ENCODE measurements around the gene ITK.

GRCh38 chr5:157180374-157181264 is at the start of gene ITK:
- no peak for TF ChIP-seq SP1 (IDR thresholded peaks at IDR 0.05)
- no peak for TF ChIP-seq HDGF (IDR thresholded peaks at IDR 0.05; ENCODE audit: borderline replicate concordance)
- no peak for TF ChIP-seq TARDBP (IDR thresholded peaks at IDR 0.05)
- TF ChIP-seq BHLHE40 (IDR thresholded peaks at IDR 0.05; ENCODE audit: borderline replicate concordance) = no peak
- TF ChIP-seq FOXK2 (IDR thresholded peaks at IDR 0.05) = no peak
- no peak for TF ChIP-seq FOXA1 (IDR thresholded peaks at IDR 0.05)
- no peak for TF ChIP-seq ARNT (IDR thresholded peaks at IDR 0.05)
- no peak for TF ChIP-seq FOXM1 (IDR thresholded peaks at IDR 0.05; ENCODE audit: borderline replicate concordance)
- TF ChIP-seq LEF1 (IDR thresholded peaks at IDR 0.05; ENCODE audit: borderline replicate concordance) = no peak
- no peak for TF ChIP-seq ELF4 (IDR thresholded peaks at IDR 0.05)
- no peak for TF ChIP-seq CTBP1 (IDR thresholded peaks at IDR 0.05; ENCODE audit: borderline replicate concordance)
- no peak for TF ChIP-seq NFRKB (IDR thresholded peaks at IDR 0.05)

All from HEK293T (cell line).